OCI-LY7 (cell line): ENCODE measurements around the gene KLHDC9.
"Not testable (repeated sequence)": the region's sequence is repeated elsewhere in the genome, so short reads cannot be mapped to it uniquely, and the experiment has no call there.

ENCODE experiments used
- CTCF ChIP-seq: fragments of 200-600 bp; sonication (generic); conservative IDR thresholded peaks from 2 replicates; pipeline ENCODE4 v1.5.1; 2014; ENCODE audit warnings: mild to moderate bottlenecking, antibody characterized with exemption, low read length, moderate library complexity, mixed read lengths
- EZH2phosphoT487 ChIP-seq: fragments of 200-600 bp; sonication (generic); IDR thresholded peaks from 2 replicates; pipeline ENCODE4 v1.6.1; 2018; ENCODE audit warnings: low read depth, borderline replicate concordance, mild to moderate bottlenecking, mixed run types, antibody characterized with exemption, low read length, moderate library complexity, mixed read lengths

GRCh38 chr1:161115961-161116360, 17.8 kb downstream of the KLHDC9 start:
- not testable (repeated sequence) for TF ChIP-seq CTCF, EZH2phosphoT487
